ENCODE data around the gene CNKSR3. TPM values are rescaled to one million over a fixed set of nuclear protein-coding genes. Genes with fewer than 3 reads are reported as not detected.

Gene CNKSR3
- total RNA-seq, 1 experiment from 2014 or later, result 5.6 TPM

- H3K27ac Mint-ChIP-seq, result peak overlapping the region in 1 of 3 experiments; percentile 28; a peak in 2 of 7 replicates
- no peak overlapping the region for H2BK15ac ChIP-seq (ENCODE audit: low read depth, low read length)
- no peak; the same call in 2 of the 3 replicates for TF ChIP-seq CTCF (conservative IDR thresholded peaks at IDR 0.05)
- no peak overlapping the region for H3K27ac ChIP-seq (ENCODE audit: insufficient read length, low read depth, low read length)
- no CpG with 5 or more reads among the region's 5 CpGs for WGBS (ENCODE audit: extremely low coverage, insufficient read length, low lambda C conversion rate)
- H3K4me2 ChIP-seq (ENCODE audit: insufficient read depth, insufficient read length, low read length), result no peak overlapping the region
- no peak overlapping the region for H2BK20ac ChIP-seq (ENCODE audit: low read depth, low read length, poor library complexity, severe bottlenecking)
- no peaks in the 10 kb centered on the region for H3K79me1 ChIP-seq (ENCODE audit: insufficient read depth, low read depth, low read length, poor library complexity, severe bottlenecking)
- H4K5ac ChIP-seq (ENCODE audit: insufficient read length, low read depth, low read length), result no peak overlapping the region
- H3T11ph ChIP-seq (ENCODE audit: low read length), result no peak overlapping the region
- H3K27me3 ChIP-seq (ENCODE audit: insufficient read depth, low read length), result no peaks in the 10 kb centered on the region
- no peak overlapping the region for H2BK5ac ChIP-seq (ENCODE audit: insufficient read length, low read length)
- H3K18ac ChIP-seq (ENCODE audit: insufficient read length, low read depth, low read length), result no peak overlapping the region
- H3K23me2 ChIP-seq (ENCODE audit: insufficient read length, low read depth, low read length, poor library complexity, severe bottlenecking), result no peaks in the 10 kb centered on the region
- no peaks in the 10 kb centered on the region for H4K20me1 ChIP-seq (ENCODE audit: control insufficient read depth, insufficient read depth, insufficient read length)
- DNase-seq, result no peak
- no peaks in the 10 kb centered on the region for H3K36me3 Mint-ChIP-seq (ENCODE audit: insufficient read depth in 1 of 3, low read depth in 3 of 3)
- H2BK120ac ChIP-seq (ENCODE audit: low read depth, low read length, poor library complexity, severe bottlenecking), result no peak overlapping the region
- no peaks in the 10 kb centered on the region for H3K9me3 ChIP-seq (ENCODE audit: control insufficient read depth, low read depth, low read length)
- H2AFZ ChIP-seq (ENCODE audit: low read length), result no peak overlapping the region
- H3K27me3 Mint-ChIP-seq (ENCODE audit: low read depth), result no peaks in the 10 kb centered on the region
- no peak overlapping the region for H3K4me3 Mint-ChIP-seq
- no peak overlapping the region for H3K9ac ChIP-seq (ENCODE audit: extremely low read depth, insufficient read length, low read length)
- H3K79me2 ChIP-seq (ENCODE audit: insufficient read depth, low read length), result no peaks in the 10 kb centered on the region
- no peak overlapping the region for H3K14ac ChIP-seq (ENCODE audit: insufficient read depth, low read length)
- H4K91ac ChIP-seq (ENCODE audit: insufficient read length, low read depth, low read length), result no peak overlapping the region
- H3K9me3 Mint-ChIP-seq, result no peaks in the 10 kb centered on the region
- H2AK5ac ChIP-seq (ENCODE audit: insufficient read length, low read length), result no peak overlapping the region
- H3K4me1 ChIP-seq (ENCODE audit: insufficient read depth, low read length), result 0 out of 2 replicates have a peak, but pooled peaks cover 3% of the 10 kb centered on the region
- no peak overlapping the region for H3K4ac ChIP-seq (ENCODE audit: low read depth, low read length)
- no peak overlapping the region for H4K8ac ChIP-seq (replicated peaks; ENCODE audit: insufficient read length, low read depth, low read length)
- H3K56ac ChIP-seq (ENCODE audit: insufficient read length, low read depth, low read length), result no peak overlapping the region
- H2BK12ac ChIP-seq (ENCODE audit: insufficient read length, low read depth, low read length), result no peak overlapping the region
- H3K4me1 Mint-ChIP-seq, result peaks cover 36 to 42% of the 10 kb centered on the region in 2 experiments
- no peak overlapping the region for H3K23ac ChIP-seq (ENCODE audit: insufficient read length, low read depth, low read length)
Measured at GRCh38 chr6:154457881-154458284, 52.6 kb downstream of the CNKSR3 start.

Measured in H9 (cell line).